Amygdala (tissue), 56 donors: ENCODE data around the gene MBTPS2.
"Not testable (repeated sequence)": the region's sequence is repeated elsewhere in the genome, so short reads cannot be mapped to it uniquely, and the experiment has no call there.

Experiments
- DNase-seq, 56 donors: peaks; one replicate each; lab custom pipeline; 2025; lab: John Stamatoyannopoulos, UW

The MBTPS2 gene

DNA sequence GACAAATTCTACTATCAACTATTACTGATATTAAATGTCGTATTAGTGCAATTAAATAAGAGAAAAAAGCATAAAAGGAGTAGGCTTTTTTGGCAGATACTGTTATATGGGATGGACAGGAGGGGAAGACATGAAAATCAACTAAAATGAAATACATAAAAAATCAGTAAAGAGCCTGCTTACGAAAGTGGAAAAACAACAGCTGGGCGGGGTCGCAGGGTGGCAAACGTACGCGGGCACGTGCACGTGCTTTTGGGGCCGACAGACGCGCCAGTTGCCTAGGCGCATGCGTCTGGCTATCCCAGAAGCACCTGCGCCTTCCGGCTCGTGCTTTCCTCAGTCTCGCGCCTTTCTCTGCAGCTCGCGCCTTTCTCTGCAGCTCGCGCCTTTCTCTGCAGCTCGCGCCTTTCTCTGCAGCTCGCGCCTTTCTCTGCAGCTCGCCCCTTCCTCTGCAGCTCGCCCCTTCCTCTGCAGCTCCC is 16.6 kb downstream of the MBTPS2 start, which contains the start of gene YY2:
TSS of gene YY2 (plus strand) at position 51 of the 479 bp plus-strand sequence. CDS start 498 bp downstream, outside the sequence.
- DNase-seq: no peak

DNA sequence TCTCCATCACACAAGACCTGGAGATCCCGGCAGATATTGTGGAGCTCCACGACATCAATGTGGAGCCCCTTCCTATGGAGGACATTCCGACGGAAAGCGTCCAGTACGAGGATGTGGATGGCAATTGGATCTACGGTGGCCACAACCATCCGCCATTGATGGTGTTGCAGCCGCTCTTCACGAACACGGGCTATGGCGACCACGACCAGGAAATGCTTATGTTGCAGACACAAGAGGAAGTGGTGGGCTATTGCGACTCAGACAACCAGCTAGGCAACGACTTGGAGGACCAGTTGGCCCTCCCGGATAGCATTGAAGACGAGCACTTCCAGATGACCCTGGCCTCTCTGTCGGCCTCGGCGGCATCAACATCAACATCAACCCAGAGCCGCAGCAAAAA is 17.1 kb downstream of the MBTPS2 start:
- DNase-seq: no peak

GRCh38 chrX:21863241-21863640 is 23.8 kb downstream of the MBTPS2 start:
- no peak for DNase-seq

DNA sequence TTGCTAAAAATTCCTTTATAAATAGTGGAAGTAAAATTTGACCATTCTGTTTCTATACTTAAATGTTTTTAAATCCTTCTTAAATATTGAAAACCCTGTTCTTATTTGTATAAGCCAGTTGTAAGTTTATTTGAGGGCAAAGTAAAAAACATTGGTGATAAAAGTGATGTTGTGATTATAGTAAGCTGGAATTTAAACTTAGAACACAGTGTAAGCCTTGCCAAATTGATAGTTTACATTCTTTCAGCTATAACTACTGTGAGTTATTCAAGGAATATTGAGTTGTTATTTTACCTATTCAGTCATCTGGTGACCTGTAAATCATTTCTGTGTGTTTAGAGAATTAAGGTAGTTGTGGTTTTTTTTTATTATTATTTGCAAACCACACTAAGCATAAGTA is 26.0 kb downstream of the MBTPS2 start:
- DNase-seq: no peak

- DNase-seq: no peak
These were observed 31.1 kb downstream of the MBTPS2 start for GRCh38 chrX:21870494-21870893.

- DNase-seq: no peak
These were observed 33.8 kb downstream of the MBTPS2 start for GRCh38 chrX:21873063-21873775.

DNA sequence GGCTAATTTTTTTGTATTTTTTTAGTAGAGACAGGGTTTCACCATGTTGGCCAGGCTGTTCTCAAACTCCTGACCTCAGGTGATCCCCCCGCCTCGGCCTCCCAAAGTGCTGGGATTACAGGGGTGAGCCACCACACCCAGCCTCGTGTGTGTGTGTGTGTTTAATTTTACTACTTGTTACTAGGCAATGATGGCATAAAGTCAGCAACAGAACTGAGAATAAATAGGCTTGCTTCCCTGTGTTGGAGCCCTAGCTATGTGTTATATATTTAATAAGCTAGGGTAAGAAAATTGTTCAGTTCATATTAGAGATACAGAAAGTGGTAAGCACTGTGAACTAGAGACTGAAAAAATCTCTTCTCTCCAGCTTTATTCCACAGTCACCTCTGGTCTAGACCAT is 34.8 kb downstream of the MBTPS2 start:
- DNase-seq: not testable (repeated sequence)

- DNase-seq: no peak
These were observed 35.6 kb downstream of the MBTPS2 start for GRCh38 chrX:21875013-21875412.

DNA sequence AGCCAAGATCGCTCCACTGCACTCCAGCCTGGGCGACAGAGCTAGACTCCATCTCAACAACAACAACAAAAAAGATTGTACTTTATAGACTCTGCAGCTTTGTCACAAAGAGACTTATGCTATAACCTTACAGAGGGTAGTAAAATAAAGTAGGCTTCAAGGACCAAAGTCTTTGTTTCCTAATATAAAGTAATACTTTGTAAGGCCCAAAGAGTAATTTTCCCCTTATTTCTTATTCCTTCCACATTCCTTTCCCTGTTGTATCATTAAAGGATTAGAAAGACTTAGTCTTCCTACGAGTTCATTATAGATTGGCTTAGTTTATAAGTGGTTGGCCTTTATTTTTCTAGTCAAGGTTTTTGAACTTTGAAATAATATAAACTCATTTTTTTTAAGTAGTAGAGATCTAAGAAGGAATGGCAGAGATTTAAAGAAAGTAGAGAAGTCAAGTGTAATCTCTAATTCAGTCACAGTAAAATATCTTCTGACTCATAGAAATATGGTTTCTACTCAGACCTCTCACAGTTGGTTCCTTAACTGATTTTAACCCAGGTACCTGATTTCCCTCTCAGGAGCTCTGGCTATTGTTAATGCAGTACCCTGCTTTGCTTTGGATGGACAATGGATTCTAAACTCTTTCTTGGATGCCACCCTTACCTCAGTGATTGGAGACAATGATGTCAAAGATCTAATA is 42.6 kb downstream of the MBTPS2 start:
- DNase-seq: no peak

- peak in 12 of 56 donors; percentile 0 to 28 (median 0) for DNase-seq
These were observed 43.8 kb downstream of the MBTPS2 start for GRCh38 chrX:21883258-21883657.

DNA sequence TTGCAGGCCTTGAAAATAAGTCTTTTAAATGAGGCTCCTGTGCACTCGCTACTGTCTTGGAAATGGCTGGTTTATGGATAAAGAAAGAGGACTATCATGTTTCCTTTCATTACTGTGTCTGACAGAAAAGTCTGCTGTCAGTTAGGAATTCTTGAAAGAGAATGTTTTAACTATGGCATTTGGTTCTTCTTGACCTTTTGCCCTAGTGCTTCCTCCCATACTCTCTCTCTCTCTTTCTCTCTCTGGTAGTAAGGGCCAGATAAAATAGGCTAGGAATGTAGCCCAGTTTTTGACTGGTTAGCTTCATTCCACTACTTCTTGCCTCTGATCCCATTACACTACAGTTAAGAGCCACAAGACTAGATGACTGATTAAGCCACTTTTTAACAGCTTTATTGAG is 46.2 kb downstream of the MBTPS2 start:
- no peak for DNase-seq

DNA sequence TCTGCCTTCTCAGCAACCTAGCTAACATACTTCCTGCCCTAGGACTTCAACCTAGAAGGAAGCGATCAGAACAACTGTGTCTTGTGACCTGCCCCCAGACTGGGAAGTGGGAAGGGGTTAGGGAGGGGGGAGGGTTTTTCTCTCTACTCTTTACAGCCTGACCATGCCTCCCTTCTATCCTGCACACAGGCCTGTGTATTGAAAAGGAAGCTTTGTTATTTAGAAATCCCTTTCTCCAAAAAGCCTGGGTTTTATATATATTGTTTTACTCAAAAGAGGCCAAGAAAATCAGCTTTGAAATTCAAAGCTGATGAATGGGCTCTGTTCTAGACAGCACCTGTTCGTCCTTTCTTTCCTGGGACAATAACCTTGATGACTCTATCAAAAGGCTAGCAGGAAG is 65.9 kb downstream of the MBTPS2 start:
- DNase-seq: peak in 1 of 56 donors; percentile 1

GRCh38 chrX:21905953-21906352 is 66.5 kb downstream of the MBTPS2 start:
- DNase-seq: no peak

GRCh38 chrX:21907260-21907659 is 67.8 kb downstream of the MBTPS2 start:
- DNase-seq: peak in 1 of 56 donors; percentile 0

- no peak for DNase-seq
These were observed 72.1 kb downstream of the MBTPS2 start for GRCh38 chrX:21911481-21911880.

GRCh38 chrX:21912220-21912619 is 72.8 kb downstream of the MBTPS2 start:
- no peak for DNase-seq

- DNase-seq: no peak
These were observed 73.6 kb downstream of the MBTPS2 start for GRCh38 chrX:21912989-21913388.

GRCh38 chrX:21926116-21926515 is 86.7 kb downstream of the MBTPS2 start:
- no peak for DNase-seq

DNA sequence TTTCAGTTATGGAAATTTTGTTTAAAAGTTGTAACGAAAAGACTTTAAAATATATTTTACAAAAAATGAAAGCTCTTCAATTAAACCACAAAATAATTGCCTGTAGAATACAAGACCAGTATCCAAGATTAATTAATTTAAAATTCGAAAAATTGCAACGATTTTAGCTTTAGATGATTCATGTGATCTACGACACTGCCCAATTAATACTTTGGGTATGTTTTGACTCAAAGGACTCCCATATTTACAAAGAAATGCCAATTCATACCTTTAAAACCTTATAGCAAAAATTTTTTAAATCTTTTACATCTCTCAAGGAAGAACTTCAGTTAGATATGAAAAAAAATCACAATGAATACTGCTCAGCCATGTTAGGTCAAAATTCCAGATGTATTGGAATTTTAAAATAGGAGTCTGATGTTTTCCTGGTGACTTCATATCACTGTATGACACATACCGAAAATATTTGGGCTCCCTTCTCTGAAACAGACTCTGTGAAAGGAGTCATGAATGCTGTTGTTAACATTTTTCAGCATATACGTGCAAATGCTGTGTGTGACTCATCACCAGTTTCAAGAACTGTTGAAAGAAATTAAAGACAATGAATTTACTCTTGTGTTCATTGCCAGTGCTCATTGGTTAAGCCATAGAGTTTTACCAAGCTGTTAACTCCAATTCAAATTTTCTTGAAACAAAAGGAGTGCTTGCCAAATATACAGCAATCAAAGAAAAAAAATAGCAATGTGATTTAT is 87.3 kb downstream of the MBTPS2 start:
- DNase-seq: no peak

GRCh38 chrX:21929209-21929608 is 89.8 kb downstream of the MBTPS2 start:
- DNase-seq: no peak

DNA sequence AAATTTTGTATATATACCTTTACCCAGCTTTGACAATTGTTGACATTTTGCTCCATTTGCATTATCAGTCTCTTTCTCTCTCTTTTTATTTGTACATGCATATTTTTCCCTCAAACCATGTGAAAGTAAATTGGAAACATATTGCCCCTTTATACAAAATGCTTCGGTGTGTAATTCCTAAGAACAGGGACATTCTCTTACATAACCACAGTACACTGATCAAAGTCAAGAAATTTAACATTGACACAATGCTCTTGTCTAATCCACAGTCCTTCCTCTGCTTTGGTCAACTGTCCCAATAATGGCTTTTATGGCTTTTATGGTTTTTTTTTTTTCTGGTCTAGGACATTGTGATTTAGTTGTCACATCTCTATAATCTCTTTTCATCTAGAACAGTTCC is 91.6 kb downstream of the MBTPS2 start:
- no peak for DNase-seq
